Thyroid gland (tissue), 4 donors: ENCODE data around the gene DPP10.

Experiments used
- CTCF ChIP-seq, 6 experiments: fragments of 200-600 bp in 3 of 6; fragments of 450-650 bp in 3 of 6; sonication (generic) in 3 of 6; IDR thresholded peaks; one replicate each; pipeline ENCODE4 v1.5.1; 2016 to 2019; ENCODE audit warnings: antibody characterized with exemption in 6 of 6, mild to moderate bottlenecking in 2 of 6, inconsistent platforms in 1 of 6, moderate library complexity in 1 of 6
- POLR2A ChIP-seq, 2 donors: fragments of 450-650 bp; IDR thresholded peaks; one replicate each; pipeline ENCODE4 v1.6.1; 2017; ENCODE audit warnings: antibody characterized with exemption in 2 of 2, mild to moderate bottlenecking in 2 of 2, moderate library complexity in 1 of 2

- TF ChIP-seq CTCF (IDR thresholded peaks at IDR 0.05) (no peak), POLR2A (IDR thresholded peaks at IDR 0.05) (no peak)
Measured at GRCh38 chr2:115533081-115533480, 1090.6 kb downstream of the DPP10 start.
